ENCODE results near the gene PMEPA1.

DNA sequence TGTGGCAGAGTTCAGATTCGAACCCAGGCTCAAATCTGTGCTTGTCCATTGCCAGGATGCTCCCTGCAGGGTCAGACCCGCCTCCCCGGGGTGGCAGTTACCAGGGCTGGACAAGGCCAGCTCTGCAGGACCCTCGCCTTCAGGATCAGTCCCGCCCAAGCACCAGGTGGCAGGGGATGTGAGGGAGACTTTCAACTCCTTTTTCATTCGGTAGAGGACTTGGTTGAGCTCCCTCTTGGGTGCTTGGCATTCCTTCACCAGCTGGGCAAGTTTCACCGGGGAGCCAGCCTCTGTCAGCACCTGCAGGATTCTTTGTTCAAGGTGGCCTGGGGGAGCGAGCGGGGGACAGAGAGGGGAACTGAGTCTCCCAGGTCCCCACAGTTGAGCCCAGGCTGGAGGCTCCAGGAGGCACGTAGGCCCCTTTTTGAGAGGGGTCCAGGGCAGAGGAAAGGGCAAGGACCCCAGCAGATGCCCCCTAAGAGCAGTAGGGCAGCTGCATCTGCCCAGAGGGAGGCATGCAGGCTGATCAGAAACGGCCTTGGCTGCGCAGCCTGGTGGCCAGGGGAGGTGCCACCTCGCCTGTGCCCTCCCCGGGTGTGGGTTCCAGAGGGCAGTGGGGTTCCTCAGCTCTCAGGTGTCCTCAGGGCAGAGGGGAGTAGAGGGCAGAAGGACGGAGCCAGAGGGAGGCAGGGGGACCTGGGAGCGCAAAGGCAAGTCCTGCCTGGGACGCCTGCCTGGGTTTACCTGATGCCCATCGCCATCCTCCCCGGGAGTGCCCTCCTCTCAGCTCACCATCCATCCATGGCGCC is 93.5 kb downstream of the PMEPA1 start:
- TF ChIP-seq POLR2A (IDR thresholded peaks at IDR 0.05; ENCODE audit: low read depth, low read length) (no peak), TAF1 (IDR thresholded peaks at IDR 0.05; ENCODE audit: low read depth, low read length) (no peak)
